ENCODE data around the gene KCNK3.

Gene KCNK3

DNA sequence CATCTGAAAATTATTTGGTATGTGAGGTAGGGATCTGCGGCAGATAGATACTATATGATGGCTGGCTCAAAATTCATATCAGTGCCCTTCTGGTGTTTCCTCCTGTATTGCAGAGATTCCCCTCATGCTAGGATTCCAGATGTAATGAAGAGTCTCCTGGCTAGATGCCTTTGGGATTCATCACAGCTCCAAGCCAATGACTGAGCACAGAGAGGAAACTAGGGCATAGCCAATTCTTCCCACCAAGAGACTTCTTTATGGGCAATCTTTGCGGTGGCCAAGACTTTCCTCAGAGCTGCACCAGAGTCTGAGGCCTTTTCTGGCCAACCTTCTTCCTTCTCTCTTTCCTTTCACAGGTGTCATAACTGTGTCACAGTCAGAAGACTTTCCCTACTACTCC lies 25.9 kb upstream of the KCNK3 start:
- FAIRE-seq, result no peak

DNA sequence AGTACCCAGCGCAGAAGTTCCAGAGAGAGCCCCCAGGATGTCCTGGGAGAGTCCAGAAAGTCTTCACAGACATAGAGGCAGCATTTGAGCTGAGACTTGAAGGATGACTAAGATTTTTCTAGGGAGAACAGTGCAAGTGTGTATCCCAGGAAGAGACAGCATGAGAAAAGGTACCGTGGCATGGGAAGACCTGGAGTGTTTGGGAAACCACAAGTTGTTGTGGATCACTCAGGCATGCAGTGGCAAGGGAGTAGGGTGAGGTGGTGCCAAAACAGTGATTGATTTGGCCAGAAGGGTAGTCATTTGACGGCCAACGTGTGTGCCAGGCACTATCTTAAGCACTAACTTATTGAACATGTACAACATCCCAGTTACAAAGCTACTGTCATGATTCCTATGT lies 24.5 kb upstream of the KCNK3 start:
- FAIRE-seq, result no peak

GRCh38 chr2:26668856-26669750 lies 23.4 kb upstream of the KCNK3 start:
- FAIRE-seq, result no peak

GRCh38 chr2:26670171-26670570 lies 22.4 kb upstream of the KCNK3 start:
- FAIRE-seq, result no peak

- no peak for FAIRE-seq
These were observed 21.5 kb upstream of the KCNK3 start for GRCh38 chr2:26670931-26671460.

- no peak for FAIRE-seq
These were observed 20.8 kb upstream of the KCNK3 start for GRCh38 chr2:26671691-26672090.

GRCh38 chr2:26672112-26672817 lies 20.3 kb upstream of the KCNK3 start:
- no peak for FAIRE-seq

DNA sequence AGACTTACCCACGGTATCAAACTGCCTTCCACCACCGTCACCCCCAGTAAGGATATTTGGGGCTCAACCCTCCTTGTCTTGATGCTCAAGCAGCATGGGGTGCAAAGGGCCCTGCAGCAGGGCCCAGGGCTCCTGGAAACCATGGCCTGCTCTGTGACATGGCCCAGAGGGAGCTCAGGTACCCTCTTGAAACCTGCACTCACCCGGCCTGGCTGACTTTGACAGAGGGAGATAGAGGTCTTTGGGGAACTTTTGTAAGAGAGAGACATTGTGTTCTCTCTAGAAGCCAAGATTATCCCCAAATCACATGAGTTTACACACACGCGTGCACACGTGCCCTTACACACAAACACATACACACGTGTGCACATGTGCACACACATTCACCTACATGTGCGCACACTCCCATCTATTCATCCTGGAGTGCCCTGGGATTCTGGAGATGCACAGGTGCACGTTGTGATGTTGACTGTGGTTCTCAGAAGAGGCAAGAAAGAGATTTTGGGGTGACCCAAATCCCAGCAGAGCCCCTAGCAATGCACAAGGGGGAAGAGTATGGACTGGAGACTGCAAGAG lies 19.6 kb upstream of the KCNK3 start:
- no peak for FAIRE-seq

DNA sequence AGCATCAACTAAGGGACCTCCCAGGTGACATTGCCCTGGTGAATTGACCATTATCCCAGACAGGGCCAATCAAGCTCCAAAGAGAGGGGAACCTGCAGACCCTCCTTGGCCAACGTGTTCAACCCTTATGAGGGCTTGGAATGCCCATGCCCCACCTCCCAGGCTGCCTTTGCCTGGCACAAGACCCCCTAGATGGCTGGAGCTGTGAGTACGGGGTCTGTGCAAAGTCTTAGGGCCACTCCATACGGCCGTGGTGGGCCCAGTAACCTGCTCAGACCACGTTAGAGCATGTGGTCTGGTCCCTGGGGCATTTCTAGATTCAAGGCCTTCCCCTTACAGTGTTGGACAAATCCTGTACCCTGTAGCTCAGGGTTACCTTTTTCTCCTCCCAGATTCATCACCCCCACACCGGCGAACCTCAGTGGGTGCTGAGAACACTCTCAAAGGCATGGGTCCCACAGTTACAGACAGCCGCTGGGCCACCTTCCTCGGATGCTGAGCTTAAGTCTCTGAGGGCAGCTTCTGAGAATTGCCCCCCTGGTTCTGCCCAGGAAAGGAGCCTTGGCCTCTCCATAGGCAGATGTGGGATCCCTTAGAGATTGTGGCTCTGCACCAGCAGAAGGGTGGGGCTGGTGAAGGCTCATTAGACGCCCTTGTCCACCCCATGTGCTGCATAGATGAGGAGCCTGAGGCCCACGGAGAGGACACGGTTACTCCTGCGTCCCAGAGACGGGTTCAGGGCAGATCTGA lies 18.3 kb upstream of the KCNK3 start:
- no peak for FAIRE-seq

- no peak for FAIRE-seq
These were observed 17.8 kb upstream of the KCNK3 start for GRCh38 chr2:26674771-26675170.

DNA sequence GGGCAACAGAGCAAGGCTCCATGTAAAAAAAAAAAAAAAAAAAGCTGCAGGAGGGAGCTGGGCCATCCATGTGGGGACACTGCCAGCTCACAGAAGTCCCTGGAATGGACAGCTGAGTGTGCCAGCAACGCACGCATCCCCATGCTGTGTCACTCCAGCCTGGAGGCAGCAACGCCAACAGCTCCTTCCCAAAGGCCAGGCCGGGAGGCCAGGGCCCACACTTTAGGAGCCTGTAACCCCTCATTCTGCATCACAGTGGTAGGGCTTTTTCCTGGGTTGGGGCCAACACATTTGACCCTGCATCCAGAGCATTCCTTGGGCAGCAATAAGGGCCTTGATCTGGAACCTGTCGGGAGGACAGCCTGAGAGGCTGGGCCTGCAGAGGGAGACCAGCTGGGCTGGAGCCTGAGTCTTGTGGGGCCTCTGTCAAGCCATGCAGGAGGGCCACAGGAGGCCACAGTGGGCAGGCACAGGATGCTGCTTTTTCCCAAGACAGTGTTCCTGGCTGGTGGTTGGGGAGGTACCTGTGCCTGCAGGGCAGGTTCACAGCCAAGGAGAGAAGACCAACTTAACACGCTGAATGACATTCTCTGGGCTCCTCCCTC lies 16.8 kb upstream of the KCNK3 start:
- FAIRE-seq, result no peak

DNA sequence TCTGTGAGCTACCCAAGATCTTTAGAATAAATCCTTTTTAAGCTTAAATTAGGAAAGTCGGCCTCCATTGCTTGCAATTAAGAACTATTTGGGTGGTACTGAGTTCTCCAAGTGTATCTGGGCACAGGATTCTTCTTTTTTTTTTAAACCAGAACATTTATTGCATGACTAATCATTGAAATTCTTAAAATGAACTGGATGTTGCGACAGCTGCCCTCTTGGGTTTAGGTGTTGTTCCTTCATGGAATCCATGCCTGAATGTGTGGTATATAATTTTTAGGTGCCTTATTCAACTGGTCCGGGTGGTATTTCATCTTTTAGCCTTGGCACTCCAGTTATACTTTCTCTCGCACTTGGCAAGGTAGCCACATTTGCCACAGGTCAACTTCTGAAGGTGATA lies 14.5 kb upstream of the KCNK3 start:
- FAIRE-seq, result no peak

DNA sequence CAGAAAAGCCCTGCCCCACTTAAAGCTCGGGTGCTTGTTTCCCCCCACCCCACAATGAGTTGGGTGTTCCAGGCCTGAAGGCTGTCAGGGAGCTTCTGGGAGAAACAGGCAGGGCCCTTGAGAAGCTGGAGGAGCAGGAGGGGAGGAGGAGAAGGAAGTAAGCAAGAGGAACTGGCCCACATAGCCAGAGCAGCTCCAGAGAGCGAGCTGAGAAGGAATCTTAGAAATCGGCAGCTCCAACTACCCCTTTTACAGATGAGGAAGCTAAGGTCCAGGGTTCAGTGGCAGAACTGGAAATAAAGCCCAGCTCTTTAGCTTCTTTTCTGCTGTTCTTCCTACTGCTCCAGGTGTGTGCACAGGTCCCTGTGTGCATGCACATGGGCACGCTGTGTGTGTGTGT lies 12.7 kb upstream of the KCNK3 start:
- FAIRE-seq, result no peak

GRCh38 chr2:26681656-26682055 lies 10.9 kb upstream of the KCNK3 start:
- no peak for FAIRE-seq

GRCh38 chr2:26682155-26682554 lies 10.4 kb upstream of the KCNK3 start:
- FAIRE-seq, result no peak

GRCh38 chr2:26683583-26683982 lies 8.9 kb upstream of the KCNK3 start:
- FAIRE-seq, result no peak

- FAIRE-seq, result no peak
These were observed 7.2 kb upstream of the KCNK3 start for GRCh38 chr2:26685341-26685740.

DNA sequence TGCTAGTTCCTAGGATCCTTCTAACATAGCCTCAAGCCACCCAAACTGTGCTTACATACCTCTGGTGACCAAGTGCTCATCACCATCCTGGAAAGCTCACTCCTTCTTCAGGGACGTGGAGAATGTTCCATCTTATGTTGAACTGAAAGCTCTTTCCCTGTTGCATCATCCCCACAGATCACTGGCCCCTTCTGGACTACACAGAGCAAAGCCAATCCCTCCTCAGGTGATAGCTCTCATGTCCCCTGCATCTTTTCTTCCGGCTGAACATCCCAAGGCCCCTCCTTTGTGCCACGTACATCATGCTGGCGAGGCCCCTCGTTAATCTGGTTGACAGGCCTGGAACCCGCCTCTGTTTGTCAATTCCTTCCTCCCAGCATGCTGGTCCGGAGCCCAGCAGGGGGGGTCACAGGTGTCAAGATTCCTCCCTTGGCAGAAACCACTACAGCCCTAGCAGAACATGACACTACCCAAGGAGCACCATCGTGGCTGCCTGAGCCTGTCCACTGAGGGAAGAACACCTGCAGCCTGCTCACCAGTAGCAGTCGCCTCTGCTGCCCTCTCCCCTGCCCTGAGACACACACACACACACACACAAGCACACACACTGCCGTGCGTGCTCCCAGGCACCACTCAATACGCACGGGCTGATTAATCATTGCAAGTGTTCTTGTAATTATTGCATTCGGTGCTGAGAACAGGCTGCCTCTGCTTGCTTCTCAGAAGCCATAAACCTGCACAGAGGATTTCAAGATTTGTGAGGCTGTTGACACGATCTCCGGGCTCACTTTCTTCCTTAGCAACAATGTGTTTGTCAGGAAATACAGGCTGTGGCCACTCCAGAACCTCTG lies 6.3 kb upstream of the KCNK3 start:
- FAIRE-seq, result peak; percentile 94

GRCh38 chr2:26687328-26687727 lies 5.2 kb upstream of the KCNK3 start:
- FAIRE-seq, result no peak

DNA sequence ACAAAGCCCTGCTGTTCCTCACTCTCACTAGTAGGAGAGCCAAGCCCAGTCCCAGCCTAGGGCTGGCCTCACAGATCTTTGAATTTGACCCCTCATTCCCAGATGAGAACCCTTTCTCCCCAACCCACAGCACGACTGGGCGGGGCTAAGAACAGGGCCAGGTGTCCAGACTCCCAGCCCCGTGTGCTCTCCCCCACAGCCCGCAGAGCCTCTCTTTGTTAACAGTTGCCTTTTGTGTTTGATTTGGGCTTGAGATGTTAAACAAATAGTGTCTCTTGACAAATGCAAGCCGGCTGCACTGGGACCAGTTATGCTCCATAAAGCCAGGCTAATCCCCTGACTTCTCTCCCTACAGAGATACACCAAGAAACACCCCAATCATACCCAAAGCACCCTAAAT lies 4.7 kb upstream of the KCNK3 start:
- FAIRE-seq, result no peak

DNA sequence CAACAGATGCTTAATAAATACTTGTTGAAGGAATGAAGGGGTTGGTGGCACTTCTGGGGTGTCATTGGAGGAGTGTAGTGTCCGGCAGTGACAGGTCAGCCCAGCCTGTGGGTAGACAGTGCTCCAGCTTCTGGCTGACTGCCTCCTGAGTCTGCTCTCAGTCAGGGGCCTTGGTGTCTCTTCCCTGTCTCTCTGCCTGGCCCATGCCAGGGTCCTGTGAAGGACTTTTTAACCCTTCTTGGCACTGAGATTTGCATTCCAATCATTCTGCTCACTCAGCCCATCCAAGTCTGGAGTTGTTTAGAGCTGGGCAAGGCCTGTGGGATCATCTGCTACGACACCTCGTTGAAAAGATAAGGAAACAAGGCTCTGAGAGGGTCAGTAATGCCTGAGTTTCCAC lies 1.4 kb upstream of the KCNK3 start:
- no peak for FAIRE-seq

GRCh38 chr2:26691881-26692278 lies 642 bp upstream of the KCNK3 start:
- FAIRE-seq, result no peak

All from islet of Langerhans (tissue), 1 donor.